Measurements from ENCODE around the gene NDC80.

- no peak for TF ChIP-seq CTCF (IDR thresholded peaks at IDR 0.05; ENCODE audit: poor library complexity, severe bottlenecking)
- no peak for TF ChIP-seq EZH2 (IDR thresholded peaks at IDR 0.05; ENCODE audit: borderline replicate concordance, insufficient read depth, low read length, poor library complexity, severe bottlenecking)
- no peak for TF ChIP-seq RAD21 (conservative IDR thresholded peaks at IDR 0.05)
- no peak for TF ChIP-seq REST (IDR thresholded peaks at IDR 0.05; ENCODE audit: borderline replicate concordance)
- no peak for TF ChIP-seq EP300 (conservative IDR thresholded peaks at IDR 0.05; ENCODE audit: poor library complexity, severe bottlenecking)
- no peak for TF ChIP-seq SMC3 (conservative IDR thresholded peaks at IDR 0.05; ENCODE audit: poor library complexity)
- no peak for TF ChIP-seq POLR2AphosphoS5 (IDR thresholded peaks at IDR 0.05)
- no peak for TF ChIP-seq MXI1 (conservative IDR thresholded peaks at IDR 0.05; ENCODE audit: poor library complexity, severe bottlenecking)
- TF ChIP-seq TAF1 (IDR thresholded peaks at IDR 0.05; ENCODE audit: low read depth), result no peak
Observed at GRCh38 chr18:2559249-2559648, 12.1 kb upstream of the NDC80 start.
